Gastrocnemius medialis (tissue), 4 donors: ENCODE data around the gene FFAR1.

Experiments
- CTCF ChIP-seq, 5 experiments: fragments of 450-650 bp in 3 of 5; fragments of 200-600 bp in 2 of 5; sonication (generic) in 2 of 5; IDR thresholded peaks in 4 of 5; conservative IDR thresholded peaks in 1 of 5; 1 replicate in 4 of 5; 2 replicates in 1 of 5; pipeline ENCODE4 v1.5.1; 2016 to 2019; ENCODE audit warnings: antibody characterized with exemption in 5 of 5, mild to moderate bottlenecking in 3 of 5, moderate library complexity in 3 of 5
- POLR2A ChIP-seq, 2 donors: fragments of 450-650 bp; IDR thresholded peaks; one replicate each; pipeline ENCODE4 v1.6.1; 2017; ENCODE audit warnings: antibody characterized with exemption in 2 of 2, mild to moderate bottlenecking in 2 of 2, moderate library complexity in 2 of 2

GRCh38 chr19:35300339-35300649 lies 47.4 kb upstream of the FFAR1 start:
- TF ChIP-seq CTCF (IDR thresholded peaks at IDR 0.05 in 4 of 5, conservative IDR thresholded peaks at IDR 0.05 in 1 of 5) = no peak
- no peak for TF ChIP-seq POLR2A (IDR thresholded peaks at IDR 0.05)
